Embryonic facial prominence (tissue), 1 donor: Measurements from ENCODE around the gene ADAM11.

Source experiments
- DNase-seq: peaks from one replicate; pipeline ENCODE4 v3.0.0-alpha.2; 2016; ENCODE audit errors: extremely low spot score

Gene ADAM11

DNA sequence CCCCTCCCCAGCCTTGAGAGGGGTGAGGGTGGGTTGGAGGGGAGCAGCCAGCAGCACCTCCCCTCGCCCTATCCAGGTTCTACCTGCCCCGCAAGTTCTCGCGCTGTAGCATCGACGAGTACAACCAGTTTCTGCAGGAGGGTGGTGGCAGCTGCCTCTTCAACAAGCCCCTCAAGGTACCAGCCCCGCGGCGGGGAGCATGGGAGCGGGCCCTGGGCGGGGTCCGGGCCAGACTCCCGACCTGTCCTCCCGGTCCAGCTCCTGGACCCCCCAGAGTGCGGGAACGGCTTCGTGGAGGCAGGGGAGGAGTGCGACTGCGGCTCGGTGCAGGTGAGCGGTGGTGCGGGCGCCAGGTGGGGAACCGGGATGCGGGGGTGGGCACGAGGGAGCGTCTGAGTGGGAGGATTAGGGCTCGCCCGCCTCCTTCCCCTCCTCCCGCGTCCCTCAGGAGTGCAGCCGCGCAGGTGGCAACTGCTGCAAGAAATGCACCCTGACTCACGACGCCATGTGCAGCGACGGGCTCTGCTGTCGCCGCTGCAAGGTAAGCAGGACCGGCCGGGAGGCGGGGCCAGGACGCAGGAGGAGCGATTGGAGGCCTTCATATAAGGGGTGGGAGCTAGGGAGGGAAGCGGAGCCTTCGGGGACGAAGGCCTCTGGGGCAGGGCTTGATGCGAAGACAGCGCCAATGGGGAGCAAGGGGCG, 16.5 kb downstream of the ADAM11 start:
- DNase-seq: peak; percentile 95

DNA sequence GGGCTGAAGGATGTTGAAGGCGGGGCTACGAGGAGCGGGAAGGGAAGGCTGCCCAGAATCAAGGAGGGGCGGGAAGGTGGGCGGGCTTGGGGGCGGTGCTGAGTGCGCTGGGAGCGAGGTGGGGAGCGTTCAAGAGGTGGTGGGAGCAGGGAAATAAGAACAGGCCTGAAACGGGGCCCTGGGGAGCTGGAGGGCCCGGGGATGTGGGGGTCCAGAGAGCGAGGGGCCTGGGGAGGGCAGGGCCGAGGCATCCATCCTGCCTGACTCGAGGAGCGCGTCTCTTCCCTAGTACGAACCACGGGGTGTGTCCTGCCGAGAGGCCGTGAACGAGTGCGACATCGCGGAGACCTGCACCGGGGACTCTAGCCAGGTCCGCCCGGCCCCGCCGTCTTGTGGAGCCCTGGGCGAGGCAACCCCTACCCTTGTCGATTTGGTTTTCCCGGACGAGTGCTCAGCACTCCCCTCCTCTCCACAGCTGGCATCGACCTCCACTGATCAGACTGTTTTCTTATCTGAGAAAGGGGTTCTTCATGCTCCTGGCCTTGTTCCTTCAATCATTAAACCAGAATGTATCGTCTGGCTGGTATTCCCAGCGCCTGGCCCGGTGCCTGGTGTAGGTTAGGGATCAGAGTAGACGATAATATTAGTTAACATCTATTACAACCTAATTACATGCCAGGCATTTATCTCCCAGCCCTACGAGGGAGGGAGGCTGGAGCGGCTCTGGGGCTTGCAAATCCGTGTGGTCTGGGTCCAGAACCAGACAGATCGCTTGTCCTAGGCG, 17.2 kb downstream of the ADAM11 start:
- no peak for DNase-seq

DNA sequence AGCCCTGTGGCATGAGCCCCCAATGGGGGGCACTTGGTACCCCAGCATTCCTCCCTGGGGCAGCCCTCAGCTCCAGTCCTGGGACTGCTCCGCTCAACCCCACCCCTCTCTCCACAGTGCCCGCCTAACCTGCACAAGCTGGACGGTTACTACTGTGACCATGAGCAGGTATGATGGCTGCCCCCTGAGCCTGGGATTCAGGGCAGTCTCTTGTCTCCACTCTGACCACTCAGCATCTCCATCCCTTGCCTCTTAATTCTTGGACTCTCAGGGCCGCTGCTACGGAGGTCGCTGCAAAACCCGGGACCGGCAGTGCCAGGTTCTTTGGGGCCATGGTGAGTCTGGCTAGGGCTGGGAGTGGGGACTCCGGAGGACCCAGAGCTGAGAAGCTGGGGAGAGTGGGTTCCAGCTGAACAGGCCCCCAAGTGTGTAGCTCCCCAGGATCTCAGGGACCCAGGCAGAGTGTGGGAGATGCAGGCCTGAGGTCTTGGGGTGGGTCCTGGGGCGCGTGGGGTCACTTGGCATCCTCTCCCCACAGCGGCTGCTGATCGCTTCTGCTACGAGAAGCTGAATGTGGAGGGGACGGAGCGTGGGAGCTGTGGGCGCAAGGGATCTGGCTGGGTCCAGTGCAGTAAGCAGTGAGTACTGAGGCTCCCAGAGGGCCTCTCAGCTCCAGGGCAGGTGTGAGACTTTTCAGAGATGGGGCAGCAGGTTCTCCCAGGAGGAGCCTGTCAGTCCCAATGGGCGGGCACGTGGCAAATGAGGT, 18.0 kb downstream of the ADAM11 start:
- DNase-seq: no peak

DNA sequence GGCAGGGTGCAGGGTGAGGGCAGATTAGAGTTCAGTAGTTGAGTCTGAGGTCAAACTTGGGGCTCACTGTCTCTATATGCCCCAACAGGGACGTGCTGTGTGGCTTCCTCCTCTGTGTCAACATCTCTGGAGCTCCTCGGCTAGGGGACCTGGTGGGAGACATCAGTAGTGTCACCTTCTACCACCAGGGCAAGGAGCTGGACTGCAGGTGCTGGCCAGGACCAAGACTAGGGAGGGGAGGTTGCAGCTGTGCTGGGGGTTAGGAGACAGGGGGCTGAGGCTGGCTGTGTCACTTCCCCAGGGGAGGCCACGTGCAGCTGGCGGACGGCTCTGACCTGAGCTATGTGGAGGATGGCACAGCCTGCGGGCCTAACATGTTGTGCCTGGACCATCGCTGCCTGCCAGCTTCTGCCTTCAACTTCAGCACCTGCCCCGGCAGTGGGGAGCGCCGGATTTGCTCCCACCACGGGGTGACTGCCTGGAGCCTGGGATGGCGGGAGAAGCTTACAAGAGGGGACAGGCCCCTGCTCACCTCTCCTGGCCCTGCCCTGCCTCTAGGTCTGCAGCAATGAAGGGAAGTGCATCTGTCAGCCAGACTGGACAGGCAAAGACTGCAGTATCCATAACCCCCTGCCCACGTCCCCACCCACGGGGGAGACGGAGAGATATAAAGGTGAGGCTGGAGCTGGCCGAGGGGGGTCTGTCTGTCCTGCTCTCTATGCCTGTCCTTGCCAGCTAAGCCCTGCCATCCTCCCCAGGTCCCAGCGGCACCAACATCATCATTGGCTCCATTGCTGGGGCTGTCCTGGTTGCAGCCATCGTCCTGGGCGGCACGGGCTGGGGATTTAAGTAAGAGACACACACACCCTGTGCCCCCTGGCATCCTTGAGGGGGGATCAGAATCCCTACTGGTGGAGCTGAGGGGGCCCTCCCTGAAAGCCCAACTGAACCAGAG, 18.9 kb downstream of the ADAM11 start:
- no peak for DNase-seq

DNA sequence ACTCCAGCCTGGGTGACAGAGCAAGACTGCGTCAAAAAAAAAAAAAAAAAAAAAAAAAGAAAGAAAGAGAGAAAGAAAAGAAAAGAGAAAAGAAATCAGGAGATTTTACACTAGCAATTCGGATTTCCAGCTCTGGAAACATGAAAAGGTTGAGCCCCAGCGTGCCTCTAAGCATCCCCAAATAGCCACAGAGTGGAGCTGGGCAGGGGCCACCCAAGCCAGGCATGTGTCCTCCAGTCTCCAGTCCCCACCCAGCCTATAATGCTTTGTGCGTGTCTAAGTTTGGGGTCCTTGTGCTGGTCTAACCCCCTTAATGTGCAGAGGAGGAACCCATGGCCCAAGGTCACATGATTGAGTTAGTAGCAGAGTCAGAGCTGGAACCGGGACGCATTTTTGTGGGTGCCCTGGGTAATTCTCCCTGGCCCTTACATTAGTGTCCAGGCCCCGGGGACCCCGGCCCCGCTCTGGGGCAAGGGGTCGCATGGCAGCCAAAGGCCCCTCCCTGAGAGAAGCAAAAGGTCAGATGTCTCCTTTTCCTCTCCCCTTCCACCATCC, 19.9 kb downstream of the ADAM11 start:
- no peak for DNase-seq

DNA sequence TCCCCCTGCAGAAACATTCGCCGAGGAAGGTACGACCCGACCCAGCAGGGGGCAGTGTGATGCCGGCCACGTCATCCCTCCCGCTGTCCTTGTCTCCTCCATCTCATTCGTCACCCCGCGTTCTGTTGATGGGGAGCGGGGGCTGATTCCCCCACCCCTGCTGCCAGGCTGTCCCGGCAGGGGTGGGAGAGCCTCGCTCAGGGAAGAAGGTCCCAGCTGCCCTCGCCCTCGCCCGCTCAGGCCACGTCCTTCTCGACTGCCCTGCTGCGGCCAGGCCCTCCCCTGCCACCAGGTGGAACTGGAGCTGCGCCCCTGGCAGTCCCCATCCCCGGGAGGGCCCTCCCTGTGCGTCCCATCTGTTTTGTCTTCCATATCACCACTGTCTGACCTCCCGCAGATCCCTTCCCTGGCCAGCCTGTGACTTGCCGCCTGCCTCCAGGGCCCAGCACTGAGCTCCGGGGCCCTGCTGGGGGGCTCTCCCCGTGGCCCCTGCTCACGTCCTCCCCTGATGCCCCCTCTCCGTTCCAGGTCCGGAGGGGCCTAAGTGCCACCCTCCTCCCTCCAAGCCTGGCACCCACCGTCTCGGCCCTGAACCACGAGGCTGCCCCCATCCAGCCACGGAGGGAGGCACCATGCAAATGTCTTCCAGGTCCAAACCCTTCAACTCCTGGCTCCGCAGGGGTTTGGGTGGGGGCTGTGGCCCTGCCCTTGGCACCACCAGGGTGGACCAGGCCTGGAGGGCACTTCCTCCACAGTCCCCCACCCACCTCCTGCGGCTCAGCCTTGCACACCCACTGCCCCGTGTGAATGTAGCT, 20.6 kb downstream of the ADAM11 start:
- DNase-seq: peak; percentile 76

DNA sequence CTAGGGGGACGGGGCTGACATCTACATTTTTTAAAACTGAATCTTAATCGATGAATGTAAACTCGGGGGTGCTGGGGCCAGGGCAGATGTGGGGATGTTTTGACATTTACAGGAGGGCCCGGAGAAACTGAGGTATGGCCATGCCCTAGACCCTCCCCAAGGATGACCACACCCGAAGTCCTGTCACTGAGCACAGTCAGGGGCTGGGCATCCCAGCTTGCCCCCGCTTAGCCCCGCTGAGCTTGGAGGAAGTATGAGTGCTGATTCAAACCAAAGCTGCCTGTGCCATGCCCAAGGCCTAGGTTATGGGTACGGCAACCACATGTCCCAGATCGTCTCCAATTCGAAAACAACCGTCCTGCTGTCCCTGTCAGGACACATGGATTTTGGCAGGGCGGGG, 21.4 kb downstream of the ADAM11 start:
- no peak for DNase-seq

DNA sequence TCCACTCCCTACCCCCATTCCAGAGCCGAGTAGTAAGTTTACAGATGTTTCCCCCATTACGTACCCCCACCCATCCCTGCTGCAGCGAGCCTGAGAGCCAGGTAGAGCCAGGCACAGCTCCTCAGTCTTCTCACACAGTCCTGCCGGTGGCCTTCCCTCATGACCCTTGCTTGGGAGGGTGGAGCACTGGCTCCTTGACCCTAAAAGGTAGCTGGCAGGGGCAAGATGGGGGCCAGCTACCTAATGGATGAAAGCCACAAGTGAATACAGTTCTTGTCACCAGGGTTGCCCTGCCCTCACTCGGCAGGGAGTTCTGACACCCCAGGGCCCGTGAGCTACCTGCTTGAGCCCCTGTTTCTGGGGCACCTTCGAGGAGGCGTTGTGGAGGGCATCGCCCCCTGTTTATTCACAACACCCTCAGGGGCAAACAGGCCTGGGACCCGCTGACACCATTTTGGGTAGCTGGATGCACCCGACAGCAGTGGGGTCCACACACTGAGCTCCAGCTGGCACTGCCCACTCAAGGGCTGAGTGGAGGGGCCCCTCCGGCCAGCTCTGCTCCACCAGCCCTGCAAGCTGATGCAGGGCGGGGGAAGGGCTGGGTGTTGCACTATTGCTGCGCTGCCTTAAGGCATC, 22.2 kb downstream of the ADAM11 start:
- DNase-seq: no peak

DNA sequence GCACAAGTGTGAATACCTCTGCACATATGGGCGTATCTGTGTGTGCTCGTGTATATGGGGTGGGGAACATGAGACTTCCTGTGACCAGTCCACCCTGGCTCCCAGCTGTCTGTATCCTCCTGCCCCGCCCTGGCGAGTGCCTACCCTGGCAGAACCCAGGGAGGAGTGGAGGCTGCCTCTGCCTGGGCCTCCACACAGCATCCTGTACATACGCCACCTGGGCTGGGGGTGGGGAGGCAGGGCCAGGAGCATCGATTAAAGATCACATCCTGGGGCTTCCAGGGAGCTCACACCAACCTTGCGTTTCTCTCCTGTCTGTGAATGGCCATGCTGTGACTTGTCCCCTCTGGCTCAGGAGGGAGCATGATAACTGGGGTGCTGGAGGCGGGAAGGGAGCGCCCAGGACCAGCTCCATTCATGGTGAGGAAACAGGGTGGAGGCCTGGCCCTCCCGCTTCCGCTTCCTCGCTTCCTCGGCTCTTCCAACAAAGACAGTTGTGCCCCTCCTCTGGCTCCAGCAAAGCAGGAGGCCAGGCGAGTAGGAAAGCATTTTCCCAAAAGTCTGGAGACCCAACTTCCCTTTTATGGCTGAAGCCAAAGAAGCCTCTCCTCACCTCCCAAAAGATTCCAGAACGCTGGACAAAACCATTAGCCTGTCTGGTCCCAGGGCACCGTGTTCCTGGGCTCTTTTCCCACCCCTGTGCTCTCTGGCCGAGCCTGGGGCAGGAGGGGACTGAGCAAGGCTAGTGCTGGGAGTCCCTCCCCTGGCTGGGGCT, 22.9 kb downstream of the ADAM11 start:
- no peak for DNase-seq

DNA sequence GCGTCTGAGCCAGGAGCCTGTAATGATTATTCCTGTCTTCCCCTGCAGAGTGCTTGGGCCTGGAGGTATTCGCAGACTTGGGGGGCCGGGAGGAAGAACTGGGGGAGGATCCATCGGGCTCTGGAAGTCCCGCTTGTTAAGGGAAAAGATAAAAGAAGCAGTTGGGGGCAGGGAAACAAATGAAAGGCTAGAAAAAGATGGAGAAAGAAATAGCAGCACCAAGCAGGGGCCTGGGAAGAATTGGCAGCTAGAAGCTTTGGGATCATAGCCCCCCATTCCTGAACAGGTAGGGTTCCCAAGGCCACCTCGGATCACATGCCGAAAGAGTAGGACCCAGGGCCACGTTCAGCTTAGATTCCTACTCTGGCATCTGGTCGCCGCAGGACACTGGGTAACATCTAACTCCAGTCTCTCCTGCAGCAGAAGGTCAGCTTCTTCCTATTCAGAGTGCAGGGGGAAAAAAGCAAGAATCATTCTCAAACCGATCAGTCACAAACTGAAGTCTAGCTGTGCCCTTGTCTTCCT, 23.6 kb downstream of the ADAM11 start:
- DNase-seq: no peak

DNA sequence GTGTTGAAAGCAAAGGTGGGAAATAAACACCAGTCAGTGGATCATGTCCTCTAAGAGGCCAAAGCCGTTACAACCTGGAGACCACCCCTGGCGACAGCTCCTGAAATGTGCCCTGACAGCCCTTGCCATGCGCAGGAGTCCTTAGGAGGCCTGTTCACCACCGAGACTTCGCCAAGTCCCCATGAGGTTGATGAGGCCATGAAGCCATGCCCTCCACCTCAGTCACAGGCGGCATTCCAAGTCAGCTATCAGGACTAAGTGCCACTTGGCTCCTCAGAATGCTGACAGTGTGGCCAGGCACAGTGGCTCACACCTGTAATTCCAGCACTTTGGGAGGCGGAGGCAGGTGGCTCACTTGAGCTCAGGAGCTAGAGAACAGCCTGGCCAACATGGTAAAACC, 27.1 kb downstream of the ADAM11 start:
- DNase-seq: no peak

DNA sequence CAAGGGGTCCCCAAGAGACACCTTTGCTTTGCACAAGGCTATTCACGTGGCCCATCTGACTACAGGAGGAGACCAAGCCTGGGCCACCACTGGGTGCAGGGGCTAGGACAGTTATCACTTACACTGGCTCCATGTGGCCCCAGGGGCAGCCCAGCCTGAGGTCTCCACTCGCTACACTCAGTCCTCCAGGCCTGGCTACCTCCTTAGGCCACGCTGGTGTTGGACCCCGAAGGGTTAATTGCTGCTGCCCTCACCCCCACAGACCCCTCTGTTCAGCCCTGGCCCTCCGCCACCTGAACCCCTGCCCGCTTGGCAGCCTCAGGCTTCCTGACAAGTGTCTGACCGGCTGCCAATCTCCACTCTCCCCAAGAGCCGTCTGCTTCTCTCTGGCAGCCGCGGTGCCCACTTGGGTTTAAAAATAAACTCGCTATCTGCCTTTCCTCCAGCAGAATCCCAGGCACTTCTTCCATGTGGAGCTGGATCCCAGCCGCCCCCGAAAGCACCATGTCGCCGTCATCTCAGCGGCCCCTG, 27.8 kb downstream of the ADAM11 start:
- DNase-seq: no peak

DNA sequence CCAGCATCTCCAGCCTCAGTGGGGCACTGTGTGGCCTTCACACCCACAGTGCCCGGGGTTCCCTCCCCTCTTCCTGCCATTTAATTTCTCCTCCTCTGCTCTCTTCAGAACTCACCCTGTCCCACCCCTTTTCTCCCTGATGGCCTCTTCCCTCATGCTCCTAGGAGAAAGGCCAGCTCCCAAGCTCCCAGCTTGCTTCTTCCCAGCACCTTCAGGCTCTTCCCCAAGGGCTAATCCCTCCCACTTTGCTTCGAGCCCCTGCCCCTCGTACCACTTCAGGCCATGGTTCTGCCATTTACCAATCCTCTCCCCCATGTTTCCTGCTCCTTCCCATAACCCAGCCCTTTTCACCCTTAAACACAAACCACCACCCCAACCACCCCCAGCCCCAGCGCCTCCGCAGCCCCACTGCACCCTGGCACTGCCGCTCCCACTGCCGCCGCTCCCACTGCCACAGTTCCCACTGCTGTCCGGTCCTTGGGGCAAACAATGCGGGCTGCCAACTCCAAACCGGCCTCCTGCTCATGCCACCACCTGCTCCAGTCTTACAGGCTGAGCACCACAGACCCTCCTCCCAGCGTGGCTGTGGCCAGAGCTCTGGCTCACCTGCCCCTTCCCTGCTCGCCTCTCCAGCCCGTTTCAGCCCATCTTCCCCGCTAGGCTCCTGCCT, 28.6 kb downstream of the ADAM11 start:
- no peak for DNase-seq

DNA sequence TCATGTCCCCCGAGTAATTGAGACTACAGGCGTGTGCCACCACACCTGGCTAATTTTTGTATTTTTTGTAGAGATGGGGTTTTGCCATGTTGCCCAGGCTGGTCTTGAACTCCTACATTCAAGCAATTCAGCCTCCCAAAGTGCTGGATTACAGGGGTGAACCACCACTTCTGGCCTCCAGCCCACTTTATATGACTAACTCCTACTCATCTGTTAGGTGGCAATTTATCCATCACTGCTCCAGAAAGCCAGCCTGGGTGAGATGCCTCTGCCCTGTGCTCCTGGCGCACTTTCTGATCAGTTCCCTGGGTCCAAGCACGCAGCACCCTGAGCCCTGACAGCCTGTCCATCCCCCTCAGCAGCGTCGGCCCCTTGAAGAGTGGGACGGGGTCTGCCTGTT, 29.4 kb downstream of the ADAM11 start:
- DNase-seq: no peak

DNA sequence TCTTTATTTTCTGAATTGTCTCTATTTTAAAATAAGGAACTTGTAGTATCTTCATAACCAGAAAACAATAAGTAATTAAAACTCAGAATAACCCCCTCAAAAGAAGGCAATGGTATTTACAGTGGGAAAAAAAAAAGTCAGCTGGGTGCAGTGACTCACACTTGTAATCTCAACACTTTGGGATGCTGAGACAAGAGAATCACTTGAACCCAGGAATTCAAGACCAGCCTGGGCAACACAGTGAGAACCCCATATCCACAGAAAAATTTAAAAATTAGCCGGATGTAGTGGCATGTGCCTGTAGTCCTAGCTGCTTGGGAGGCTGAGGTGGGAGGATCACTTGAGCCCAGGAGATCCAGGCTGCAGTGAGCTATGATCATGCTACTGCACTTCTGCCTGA, 33.5 kb downstream of the ADAM11 start:
- no peak for DNase-seq

DNA sequence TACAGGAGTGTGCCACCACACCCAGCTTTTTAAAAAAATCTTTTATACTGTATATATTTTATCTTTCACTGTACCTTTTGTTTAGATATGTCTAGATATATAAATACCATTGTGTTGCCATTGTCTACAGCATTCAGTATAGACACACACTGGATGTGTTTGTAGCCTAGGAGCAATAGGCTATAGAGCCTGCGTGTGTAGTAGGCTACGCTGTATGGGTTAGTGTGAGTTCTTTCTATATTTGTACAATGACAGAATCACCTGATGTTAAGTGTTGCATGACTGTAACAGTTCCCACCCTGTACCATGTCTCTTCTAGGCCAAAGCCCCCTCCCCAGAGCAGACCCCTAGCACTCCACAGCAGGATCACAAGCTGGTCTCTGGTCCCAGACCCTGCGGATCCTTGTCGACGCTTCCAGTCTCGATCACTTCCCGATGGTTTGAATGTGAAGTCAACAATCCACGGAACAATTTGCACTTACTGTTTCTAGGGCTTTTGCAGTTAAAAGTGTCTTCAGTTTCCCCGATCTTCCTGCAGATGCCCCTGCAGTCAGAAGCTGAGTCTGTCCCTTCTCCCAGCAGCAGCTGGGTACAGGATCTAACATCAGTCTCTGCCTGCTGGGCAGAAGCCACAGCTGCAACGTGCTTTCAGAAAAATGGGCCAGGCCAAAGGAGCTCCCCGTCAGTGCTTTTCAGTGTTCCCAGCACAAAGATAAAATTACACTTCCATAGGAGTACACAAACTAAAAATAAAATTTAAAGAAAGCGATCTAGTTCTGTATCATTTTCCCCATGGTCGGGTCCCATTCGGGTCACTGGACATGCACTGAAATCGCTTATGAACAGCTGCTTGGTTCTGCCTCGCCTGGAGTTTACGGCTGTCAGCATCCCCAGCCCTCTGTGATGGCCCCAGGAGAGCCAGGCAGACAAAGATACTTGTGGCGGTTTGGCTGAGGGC, 35.4 kb downstream of the ADAM11 start:
- DNase-seq: no peak
